Hepatocyte (in vitro differentiated cells): ENCODE results near the gene COX19.

Experiments
- EZH2 ChIP-seq: fragments of 200-600 bp; sonication (generic); IDR thresholded peaks from 2 replicates; pipeline ENCODE4 v1.6.1; 2016; ENCODE audit warnings: antibody characterized with exemption, mild to moderate bottlenecking, borderline replicate concordance
- EZH2phosphoT487 ChIP-seq: fragments of 200-600 bp; sonication (generic); IDR thresholded peaks from one replicate; pipeline ENCODE4 v1.6.1; 2018; ENCODE audit warnings: antibody characterized with exemption, mild to moderate bottlenecking, low read depth, moderate library complexity; ENCODE audit not compliant: unreplicated experiment, severe bottlenecking
- TF ChIP-seq, protein P1 (sequence below): fragments of 200-600 bp; sonication (generic); IDR thresholded peaks from 2 replicates; pipeline ENCODE4 v1.5.1; 2016; ENCODE audit warnings: antibody characterized with exemption, mild to moderate bottlenecking; ENCODE audit not compliant: poor library complexity

DNA sequence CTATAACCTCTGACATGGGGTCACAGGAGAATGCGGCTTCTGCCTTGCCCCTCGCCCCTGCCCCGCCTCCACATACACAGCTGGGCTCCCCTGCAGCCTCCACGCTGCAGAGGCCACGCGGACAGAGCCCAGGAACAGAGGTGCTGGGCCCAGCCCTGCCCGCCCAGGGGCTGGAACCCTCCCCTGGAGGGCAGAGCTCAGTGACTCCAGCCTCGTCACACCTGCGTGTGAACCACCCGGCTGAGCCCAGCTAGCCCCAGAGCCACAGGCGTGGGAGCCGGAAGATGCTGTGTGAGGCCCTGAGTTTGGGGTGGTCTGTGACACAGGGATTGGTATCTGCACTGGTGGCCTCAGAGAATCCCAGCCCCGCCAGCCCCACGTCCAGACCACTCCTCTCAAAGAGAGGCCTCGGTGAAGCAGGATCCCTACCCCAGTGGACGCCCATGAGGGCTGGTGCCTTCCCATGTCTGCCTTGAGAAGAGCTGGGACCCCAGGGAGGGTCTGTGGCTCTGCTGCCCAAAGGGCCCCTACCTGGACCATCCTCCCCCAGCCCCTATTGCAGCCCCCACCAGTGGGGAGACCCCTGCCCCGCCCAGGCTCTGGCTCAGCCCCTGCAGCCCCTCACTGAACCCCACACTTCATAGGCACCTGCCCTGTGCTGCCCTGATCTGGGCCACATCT, 12.8 kb downstream of the COX19 start:
- TF ChIP-seq, protein P1, sequence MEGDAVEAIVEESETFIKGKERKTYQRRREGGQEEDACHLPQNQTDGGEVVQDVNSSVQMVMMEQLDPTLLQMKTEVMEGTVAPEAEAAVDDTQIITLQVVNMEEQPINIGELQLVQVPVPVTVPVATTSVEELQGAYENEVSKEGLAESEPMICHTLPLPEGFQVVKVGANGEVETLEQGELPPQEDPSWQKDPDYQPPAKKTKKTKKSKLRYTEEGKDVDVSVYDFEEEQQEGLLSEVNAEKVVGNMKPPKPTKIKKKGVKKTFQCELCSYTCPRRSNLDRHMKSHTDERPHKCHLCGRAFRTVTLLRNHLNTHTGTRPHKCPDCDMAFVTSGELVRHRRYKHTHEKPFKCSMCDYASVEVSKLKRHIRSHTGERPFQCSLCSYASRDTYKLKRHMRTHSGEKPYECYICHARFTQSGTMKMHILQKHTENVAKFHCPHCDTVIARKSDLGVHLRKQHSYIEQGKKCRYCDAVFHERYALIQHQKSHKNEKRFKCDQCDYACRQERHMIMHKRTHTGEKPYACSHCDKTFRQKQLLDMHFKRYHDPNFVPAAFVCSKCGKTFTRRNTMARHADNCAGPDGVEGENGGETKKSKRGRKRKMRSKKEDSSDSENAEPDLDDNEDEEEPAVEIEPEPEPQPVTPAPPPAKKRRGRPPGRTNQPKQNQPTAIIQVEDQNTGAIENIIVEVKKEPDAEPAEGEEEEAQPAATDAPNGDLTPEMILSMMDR, result no peak
- TF ChIP-seq EZH2phosphoT487, result no peak
- no peak for TF ChIP-seq EZH2
